GM12892 (cell line): ENCODE data around the gene PRKAG2.

Experiments
- POLR2A ChIP-seq: IDR thresholded peaks from 2 replicates; pipeline ENCODE4 v1.6.1; 2011; ENCODE audit warnings: low read depth, low read length, control low read depth
- POLR2AphosphoS5 ChIP-seq: IDR thresholded peaks from 2 replicates; pipeline ENCODE4 v1.6.1; 2011; ENCODE audit warnings: low read depth, low read length, control low read depth

- TF ChIP-seq POLR2A = no peak
- TF ChIP-seq POLR2AphosphoS5 = no peak
Measured at GRCh38 chr7:151809864-151810170, 67.1 kb downstream of the PRKAG2 start.
